ENCODE measurements around the gene RERE.

Gene RERE

DNA sequence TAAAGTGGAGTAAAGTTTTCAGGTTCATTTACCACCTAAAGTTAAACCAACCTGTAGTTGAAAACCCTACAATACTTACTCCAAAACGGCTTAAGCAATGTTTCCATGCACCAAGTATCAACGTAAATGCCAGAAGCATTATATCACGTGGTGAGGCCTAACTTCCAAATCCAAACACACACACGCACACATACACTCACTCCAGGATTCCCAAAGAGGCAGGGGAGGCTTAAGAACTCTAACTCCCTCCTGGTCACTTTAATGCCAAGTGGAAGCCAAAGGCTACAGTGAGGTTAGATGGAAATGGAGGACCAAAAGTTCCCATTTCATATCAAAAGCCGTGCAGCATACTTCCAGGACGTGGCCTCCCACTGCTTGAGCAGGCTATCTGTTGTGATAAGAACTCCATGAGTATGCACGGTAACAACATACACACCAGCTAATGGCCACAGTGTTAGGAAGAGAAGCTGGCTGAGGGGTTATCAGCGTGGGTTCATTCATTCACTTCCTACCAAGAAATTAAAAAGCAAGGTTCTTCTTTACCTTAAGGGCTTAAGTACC is 275.4 kb downstream of the RERE start:
- DNase-seq (ENCODE audit: low read depth) = no peak

DNA sequence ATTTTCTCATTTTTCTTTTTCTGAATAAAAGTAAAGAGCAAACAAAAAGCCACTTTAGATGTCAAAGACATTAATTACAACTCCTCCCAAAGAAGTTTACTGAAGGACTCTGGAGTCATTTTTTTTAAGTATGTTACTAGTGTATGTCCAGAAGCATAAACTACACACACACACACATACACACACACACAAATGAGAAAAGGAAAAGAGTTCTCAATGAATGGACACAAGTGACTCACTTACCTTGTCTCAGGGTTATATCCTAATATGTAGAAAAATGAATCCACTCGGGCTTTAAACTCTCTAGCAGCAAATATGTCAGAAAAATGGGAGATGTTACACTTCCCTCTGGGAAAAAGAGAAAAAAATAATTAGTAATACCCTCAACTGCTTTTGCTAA is 276.5 kb downstream of the RERE start:
- no peak for DNase-seq (ENCODE audit: low read depth)

DNA sequence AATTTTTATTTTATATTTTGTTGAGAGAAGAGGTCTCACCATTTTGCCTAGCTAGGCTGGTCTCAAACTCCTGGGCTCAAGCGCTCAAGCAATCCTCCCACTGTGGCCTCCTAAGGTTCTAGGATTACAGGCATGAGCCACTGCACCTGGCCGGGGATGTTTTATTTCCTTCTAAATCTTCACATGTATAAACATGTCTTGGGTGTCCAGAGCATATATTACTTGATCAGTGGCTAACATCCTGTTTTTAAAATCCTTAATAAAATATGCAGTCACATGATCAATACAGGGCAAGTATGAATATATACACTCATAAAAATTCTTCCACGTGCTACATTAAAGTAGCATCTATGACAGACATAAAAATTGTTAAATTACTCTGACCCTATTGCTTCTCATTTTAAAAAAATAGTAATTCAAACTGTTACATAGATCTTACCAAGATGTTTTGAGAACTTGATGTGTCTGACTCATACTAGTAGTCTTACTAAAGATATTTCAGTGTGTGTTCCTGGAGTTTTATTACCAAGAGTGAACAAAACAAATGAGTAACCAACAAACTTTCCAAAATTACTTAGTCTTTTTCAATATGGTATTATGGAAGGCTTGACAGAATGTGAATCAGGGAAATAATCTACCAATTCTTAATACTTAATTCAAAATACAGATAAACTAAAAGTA is 277.0 kb downstream of the RERE start:
- no peak for DNase-seq (ENCODE audit: low read depth)

DNA sequence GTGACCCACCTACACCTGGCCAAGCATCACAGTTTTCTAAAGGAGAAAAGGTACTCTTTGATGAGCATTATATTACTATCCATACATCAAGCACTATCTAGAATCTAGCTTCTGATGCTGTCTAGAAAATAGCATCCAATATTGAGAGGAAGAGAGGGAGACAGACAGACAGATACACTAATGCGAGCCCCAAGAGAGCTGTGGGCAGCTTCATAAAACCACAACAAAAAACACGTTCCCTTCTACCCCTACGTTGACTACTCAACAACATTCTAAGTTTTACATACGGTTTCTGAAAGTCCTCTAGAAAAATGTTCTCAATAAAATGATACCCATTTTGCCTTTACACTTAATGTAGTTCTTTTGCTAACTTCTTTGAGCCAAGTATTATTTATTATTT is 277.8 kb downstream of the RERE start:
- DNase-seq (ENCODE audit: low read depth) = no peak

DNA sequence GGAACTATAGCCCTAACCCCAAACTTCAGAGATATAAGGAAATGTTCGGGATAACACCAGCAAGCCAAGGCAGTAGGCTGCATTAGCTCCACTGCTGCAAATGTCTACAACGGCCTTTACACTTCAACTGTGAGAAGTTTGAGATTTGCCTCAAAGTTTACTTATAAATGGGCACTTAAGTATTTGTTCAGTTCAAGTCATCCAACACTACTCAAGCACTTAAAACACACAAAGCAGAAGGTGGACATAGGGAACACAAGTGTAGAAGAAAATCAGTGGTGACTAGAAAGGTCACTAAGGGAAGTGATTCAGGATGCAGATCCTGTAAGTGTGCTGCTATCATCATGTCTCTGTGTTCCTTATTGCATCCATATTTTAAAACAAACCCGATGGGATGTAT is 278.9 kb downstream of the RERE start:
- no peak for DNase-seq (ENCODE audit: low read depth)

DNA sequence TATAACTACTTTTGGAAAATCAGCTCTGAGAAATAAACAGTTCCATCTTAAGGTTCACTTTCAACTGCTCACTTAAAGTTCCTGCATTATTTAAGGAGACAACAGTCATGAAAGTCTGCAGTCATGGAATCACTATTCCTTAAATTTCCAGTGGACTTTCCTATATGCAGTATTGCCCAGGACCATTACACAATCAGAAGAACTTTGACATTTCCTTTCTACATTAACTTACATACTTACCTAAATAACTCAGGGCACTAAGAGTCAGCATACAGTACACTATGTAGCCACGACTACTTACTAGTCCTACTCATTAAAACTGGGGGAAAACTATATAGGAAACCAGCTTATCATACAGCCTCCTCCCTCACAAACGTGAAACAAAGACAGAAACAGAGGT is 279.4 kb downstream of the RERE start:
- no peak for DNase-seq (ENCODE audit: low read depth)

DNA sequence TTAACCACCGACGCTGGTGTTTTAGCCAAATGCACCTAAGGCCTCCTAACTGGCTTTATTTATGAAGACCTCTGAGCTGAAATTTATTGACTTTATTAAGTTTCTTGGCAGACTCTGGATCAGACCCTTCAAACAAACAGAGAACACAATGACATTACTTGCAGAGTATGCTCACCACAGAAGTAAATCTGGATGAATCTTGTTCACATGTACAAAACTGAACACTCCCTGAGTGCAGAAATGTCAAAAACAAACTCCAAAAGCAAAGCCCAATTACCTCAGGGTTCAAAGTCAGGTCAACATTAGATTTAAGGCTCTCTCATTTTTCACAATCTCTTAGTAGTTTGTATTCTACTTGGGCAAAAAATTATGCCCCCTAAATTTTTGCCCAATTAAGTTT is 280.9 kb downstream of the RERE start:
- no peak for DNase-seq (ENCODE audit: low read depth)

DNA sequence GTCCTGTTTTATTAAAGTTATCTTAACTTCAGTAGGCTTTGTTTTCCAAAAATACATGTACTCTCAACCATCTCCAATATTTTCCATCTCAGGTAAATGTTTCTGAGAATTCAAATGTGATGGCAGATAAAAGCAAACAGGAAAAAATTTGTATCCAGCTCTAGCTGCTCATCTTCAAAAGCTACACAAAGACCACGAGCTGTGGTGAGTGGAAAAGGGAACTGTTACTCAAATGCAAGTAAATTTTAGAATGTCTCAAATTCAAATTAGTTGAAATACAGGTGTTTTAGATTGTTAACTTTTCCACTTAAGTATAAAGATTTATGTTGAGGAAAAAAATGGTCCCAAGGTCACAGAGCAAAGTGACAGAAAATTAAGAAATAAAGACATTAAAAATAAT is 283.5 kb downstream of the RERE start:
- DNase-seq (ENCODE audit: low read depth) = no peak

DNA sequence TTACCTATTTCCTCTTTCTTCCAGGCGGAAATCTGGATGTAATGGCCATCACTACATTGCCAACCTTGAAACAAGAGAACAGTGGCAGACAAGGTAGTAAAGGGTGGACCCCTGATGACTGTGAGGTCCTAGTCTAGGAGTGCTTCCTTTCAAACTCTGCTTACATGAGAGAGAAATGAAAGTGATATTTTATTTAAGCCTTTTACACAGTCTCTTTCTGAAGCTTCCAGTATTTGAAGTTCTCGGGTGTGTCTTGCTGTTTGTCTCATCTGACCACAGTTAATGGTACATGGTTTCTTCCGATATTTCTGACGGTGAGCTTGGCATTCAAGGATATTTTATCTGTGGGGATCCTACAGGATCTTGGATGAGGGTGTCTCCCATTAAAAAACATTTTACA is 284.3 kb downstream of the RERE start:
- DNase-seq (ENCODE audit: low read depth) = no peak

DNA sequence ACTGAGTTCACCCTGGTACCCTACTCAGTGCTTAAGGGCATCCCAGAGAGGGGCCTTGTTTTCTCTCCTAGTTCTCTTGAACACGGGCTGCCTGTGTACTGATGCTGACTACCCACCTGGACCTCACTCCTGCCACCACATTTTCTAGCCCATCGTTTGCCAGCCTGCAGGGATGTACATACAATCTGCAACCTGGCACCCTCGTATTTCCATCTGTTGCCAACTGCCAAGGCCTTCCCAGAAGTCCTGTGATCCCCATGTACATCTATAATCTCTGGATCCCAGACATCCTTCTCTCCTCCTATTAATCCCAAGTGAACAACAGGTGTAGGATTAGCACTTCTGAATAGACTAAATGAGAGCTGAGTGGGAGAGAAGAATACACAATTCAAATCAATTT is 287.5 kb downstream of the RERE start:
- no peak for DNase-seq (ENCODE audit: low read depth)

DNA sequence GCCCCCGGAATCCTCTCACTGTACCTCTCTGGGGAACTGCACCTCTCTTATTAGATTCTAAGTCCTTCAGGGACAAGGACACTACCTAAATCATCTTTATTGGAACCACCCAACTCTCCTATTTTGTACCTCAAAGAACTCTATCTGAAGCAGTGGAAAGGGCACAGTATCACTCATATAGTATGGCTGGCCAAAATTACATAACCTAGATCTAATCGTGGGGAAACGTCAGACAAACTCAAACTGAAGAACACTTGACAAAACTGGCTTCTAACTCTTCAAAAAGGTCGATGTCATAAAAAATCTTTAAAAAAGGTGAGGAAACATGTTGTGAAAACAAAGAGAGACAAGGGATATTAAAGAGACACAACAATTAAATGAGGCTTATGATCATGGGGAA is 289.5 kb downstream of the RERE start:
- DNase-seq (ENCODE audit: low read depth) = no peak

DNA sequence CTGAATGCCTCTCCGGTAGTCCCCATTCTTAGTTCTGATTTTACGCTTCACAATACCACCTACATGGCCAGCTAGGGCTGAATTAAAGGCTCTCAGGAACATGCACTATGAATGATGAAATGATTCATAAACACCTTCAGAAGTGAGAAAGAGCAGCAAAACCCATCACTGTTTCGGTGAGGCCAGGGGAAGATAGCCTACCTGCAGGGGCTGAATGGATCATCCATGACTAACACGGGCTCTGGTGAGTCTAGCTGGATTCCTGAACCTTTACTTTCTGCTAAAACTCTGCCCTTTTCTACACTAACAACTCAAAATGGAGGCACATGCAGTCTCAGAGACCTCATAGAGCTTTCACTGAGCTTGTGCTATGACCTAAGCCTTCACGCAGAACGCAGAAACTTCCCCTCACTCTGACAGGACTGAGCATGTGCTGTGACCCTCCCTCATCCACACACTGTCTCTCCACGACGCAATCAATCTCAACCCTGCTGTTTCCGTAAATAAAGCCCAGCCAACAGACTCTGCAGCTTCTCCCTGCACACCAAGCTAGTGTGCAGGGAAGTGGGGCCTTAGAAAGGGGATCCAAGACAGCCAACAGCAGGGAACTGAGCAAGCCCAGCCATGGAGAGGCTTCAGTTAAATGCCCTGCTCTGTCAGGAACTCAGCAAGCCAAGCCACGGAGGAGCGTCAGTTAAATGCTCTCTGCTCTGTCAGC is 291.7 kb downstream of the RERE start:
- DNase-seq (ENCODE audit: low read depth) = peak; percentile 62

DNA sequence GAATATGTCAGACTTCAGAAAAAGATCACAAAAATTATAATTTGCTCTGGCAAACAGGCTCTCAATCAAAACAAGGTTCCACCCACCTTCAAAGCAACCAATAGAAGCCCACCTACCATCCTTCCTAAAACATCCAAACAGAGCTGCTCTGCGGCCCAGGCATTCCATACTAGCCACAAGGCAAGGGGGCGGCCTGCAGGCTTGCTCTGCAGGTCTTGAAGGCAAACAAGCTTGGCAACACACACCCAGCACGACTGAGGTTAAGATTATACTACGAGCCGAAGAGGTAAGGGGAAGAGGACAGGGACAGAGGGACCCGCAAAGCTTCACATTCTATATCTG is 292.3 kb downstream of the RERE start:
- peak; percentile 30 for DNase-seq (ENCODE audit: low read depth)

DNA sequence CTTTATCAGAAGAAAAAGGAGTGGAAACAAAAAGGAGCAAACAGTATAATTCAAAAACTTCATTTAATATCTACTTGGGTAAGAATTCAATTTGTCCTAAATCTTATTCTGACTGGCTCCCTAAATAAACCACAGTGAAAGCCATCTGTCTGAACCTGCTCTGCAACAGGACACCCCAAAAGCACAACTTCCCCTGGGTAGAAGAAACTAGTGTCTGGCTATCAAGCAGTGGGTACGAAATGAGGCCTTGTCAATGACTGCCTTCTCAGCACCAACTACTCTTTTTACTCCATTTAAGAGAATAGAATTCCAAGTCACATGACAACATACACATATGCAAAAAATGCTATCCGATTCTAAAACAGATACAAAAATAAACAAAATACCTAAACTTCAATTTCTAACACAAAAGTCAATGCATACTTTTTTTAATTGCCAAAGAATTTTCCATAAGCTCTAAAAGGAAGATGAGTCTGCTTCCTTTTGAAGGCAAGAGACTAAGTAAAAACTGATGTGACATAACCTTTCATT is 292.7 kb downstream of the RERE start:
- DNase-seq (ENCODE audit: low read depth) = no peak

DNA sequence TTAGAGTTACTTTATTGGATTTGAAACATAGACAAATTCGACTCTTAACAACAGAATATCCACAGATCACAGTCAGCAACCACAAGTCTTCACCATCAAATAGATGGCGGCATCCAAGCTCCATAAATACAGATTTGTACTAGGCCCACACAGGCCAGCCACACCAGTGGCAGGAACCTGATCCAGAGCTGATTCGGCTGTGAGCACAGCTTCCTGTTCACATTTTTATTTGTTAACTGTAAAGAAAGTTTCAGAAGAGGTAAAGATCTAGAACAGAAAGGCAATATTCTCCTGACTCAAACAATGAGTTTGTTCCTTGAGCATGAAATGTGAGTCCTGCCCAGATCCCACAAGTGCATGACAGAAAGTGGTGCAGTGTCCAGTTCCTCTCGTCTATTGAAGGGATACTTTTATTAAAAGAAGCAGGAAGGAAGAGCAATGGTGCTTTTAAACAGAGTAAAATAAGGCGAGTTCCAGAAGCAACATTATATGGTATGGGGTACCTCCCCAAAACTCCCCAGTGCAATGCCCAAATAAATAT is 293.7 kb downstream of the RERE start:
- DNase-seq (ENCODE audit: low read depth) = no peak

DNA sequence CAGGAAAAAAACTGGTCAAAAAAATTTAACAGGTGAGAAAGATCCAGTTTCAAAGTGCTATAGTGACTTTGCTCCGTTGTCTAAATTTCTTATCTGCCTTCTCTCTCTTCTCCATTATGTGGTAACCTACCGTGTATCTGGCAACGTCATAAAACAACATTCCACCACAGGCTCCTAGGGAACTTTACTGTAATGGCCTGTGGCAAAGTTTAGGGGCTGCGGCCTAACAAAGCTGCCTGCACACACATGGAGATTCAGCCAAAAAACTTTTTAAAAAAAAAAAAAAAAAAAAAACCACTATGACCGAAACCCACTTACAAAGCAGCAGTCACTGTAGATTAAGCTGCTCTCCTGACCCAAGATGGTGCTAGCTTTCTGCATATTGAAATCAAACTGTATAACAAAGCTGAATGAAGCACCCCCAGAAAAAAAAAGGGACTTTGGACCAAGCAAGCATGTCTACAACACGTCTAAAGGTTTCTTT is 296.9 kb downstream of the RERE start:
- no peak for DNase-seq (ENCODE audit: low read depth)

DNA sequence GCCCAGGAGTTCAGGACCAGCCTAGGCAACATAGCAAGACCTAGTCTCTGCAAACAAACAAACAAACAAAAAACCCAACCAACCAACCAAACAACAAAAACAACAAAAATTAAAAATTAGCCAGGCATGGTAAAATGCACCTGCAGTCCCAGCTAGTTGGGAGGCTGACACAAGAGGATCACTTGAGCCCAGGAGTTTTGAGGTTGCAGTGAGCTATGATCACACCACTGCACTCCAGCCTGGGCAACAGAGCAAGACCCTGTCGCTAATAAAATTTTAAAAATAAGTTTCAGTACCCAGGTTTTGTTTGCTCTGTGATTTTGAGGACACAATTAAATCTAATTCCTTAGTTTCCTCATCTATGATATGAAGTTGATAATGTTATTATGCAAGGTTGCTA is 298.3 kb downstream of the RERE start:
- no peak for DNase-seq (ENCODE audit: low read depth)

DNA sequence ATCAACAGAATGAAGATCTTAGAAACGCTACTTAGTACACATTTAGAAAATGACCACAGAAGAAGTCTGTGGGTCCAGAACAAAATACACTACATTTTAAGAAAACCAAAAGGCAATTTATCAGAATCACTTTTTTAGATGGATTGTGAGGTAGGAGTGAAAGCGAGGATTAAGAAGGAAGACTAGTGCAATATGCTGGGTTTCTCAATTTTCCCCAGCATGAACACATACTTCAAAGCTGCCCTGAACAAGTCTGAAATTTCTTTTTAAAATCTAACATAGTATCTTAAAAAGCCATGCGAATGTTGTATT is 299.0 kb downstream of the RERE start:
- DNase-seq (ENCODE audit: low read depth) = no peak

DNA sequence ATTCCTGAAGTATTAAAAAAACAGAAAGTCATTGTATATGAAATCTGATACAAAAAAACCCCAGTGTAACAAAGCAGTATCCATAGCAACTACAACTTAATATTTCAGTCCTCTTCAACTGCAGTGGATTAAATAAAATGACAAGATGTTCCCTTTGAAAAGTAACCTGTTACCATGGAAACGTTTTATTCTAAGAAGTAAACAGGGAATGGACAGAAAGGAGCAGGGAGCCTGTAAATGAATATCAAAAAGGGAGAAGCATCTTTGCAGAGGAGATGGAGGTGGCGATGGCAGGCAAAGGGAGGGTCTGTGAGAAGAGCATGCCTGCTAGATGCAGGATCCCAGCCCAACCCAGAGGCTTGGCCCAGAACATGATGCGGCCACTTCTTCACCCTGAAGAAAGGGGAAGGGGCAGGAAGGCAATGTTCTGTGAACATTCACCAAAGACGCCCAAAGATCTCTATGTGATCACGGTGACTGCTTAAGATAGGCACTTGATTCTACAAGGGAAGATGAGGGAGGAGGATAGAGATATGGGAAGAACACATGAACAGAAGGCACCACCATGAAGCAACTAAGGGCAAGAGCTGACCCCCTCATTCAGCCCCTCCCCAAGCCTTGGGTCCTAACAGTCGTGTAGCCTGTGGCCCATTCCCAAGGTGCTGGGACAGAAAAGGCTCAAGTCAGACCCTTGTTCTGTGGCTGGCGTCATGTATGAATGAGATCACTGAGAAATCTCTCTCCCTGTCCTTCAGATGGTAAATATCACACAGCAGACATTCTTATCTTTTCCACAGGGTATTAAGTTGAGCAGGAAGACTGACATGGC is 299.6 kb downstream of the RERE start:
- no peak for DNase-seq (ENCODE audit: low read depth)

DNA sequence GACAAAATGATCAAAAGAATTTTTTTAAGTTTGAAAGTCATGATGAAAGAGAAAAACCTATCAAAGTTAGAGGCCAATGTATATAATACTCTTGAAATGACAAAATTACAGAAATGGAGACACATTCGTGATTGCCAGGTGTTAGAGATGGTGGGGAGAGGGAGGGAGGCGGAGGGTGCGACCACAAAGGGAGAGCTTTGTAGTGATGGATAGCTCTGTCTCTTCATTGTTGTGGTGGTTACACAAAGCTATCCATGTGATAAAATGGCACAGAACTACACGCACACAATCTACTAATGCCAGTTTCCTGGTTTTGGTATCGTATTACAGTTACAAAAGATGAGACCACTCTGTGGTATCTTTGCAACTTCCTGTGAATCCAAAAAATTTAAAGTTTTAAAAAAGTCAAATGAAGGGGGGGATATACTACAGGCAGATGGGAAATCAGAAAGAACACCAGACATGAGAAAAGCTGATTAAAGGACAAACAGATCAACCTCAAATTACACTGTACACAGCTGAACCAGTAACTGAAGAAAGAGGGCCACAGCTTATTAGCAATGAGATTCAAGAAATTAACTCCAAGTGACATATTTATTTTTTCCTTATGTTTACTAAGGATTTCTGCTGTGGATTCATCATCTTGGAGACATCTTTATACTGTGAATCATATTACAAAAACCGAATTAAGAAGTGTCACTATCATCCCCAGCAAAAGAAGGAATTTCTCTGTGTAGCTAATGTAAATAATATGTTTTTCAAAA is 300.5 kb downstream of the RERE start:
- DNase-seq (ENCODE audit: low read depth) = no peak

DNA sequence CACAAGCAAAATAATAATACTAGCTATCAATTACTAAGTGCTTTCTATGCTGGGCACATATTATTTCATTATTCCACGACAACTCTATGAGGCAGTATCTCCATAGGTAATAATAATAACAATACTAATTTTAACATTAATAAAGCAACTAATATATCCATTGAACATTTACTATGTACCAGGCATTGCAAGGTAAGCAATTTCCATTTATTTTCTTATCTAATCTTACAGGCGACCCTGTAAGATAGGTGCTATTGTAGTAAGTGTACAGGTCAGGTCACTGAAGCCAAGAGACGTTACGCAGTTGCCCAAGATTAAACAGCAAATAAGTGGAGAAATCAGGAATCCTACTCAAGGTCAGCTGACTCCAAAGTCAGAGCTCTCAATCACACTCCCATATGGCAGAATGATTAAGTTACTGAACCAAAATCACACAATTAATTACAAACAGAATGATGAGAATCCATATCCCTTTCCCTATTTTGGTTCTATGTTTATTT is 301.1 kb downstream of the RERE start:
- no peak for DNase-seq (ENCODE audit: low read depth)

DNA sequence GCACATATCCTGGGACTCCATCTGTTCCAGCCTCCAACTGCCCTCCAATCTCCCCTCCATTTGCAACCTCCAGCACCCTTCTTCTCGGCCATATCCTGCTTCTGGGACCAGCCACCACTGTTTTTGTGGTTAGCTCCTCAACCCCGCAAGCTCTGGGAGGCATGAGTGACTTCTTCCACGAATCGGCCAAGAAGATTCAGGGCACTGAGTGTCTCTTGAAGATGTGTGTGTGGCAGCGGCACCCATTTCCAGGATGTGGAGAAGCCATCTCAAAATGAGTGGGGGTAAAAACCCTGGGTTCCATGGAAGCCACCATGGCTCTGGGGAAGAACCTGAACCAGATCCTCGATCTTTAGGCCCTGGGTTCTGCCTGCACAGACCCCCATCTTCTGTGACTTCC is 304.9 kb downstream of the RERE start:
- DNase-seq (ENCODE audit: low read depth) = no peak

Data from activated T-cell treated with anti-CD3 and anti-CD28 coated beads for 48 hours (primary cell).